Neuronal stem cell (in vitro differentiated cells): Measurements from ENCODE around the gene RBFOX2.
"Not testable (repeated sequence)": the region's sequence is repeated elsewhere in the genome, so short reads cannot be mapped to it uniquely, and the experiment has no call there.

Experiments
- DNase-seq: peaks from one replicate; pipeline ENCODE4 v3.0.0-alpha.2; 2013; ENCODE audit warnings: low spot score
- H2AFZ ChIP-seq: one replicate; pipeline ENCODE4 v1.6.1; 2013; ENCODE audit warnings: mild to moderate bottlenecking, low read length, inconsistent platforms
- H2AK5ac ChIP-seq: 2 replicates; pipeline ENCODE4 v1.6.1; 2013; ENCODE audit warnings: low read depth, mild to moderate bottlenecking, inconsistent platforms, low read length, moderate library complexity, mixed read lengths
- H2BK120ac ChIP-seq: 2 replicates; pipeline ENCODE4 v1.6.1; 2013; ENCODE audit warnings: low read depth, mild to moderate bottlenecking, inconsistent platforms, low read length, moderate library complexity, mixed read lengths
- H2BK12ac ChIP-seq: one replicate; pipeline ENCODE4 v1.6.1; 2013; ENCODE audit warnings: low read length, inconsistent platforms
- H2BK15ac ChIP-seq: 2 replicates; pipeline ENCODE4 v1.6.1; 2013; ENCODE audit warnings: mild to moderate bottlenecking, low read length, inconsistent platforms, mixed read lengths
- H2BK5ac ChIP-seq: one replicate; pipeline ENCODE4 v1.6.1; 2013; ENCODE audit warnings: inconsistent platforms, mild to moderate bottlenecking, low read length, moderate library complexity
- H3K14ac ChIP-seq: one replicate; pipeline ENCODE4 v1.6.1; 2013; ENCODE audit warnings: low read length, inconsistent platforms
- H3K18ac ChIP-seq: 2 replicates; pipeline ENCODE4 v1.6.1; 2013; ENCODE audit warnings: low read length, inconsistent platforms
- H3K23ac ChIP-seq: 2 replicates; pipeline ENCODE4 v1.6.1; 2013; ENCODE audit warnings: low read depth, mild to moderate bottlenecking, mixed read lengths, low read length, inconsistent platforms; ENCODE audit not compliant: poor library complexity
- H3K27ac ChIP-seq: replicated peaks from 3 replicates; pipeline ENCODE4 v1.5.1; 2013; ENCODE audit warnings: low read length, inconsistent platforms
- H3K27me3 ChIP-seq, 3 experiments: 2 replicates each; pipeline ENCODE4 v1.6.1; 2013; ENCODE audit warnings: low read length in 3 of 3, mild to moderate bottlenecking in 2 of 3, inconsistent platforms in 1 of 3, low read depth in 1 of 3, mixed read lengths in 1 of 3, moderate library complexity in 1 of 3; ENCODE audit not compliant: control insufficient read depth in 3 of 3, insufficient read depth in 3 of 3
- H3K36me3 ChIP-seq, 2 donors: replicated peaks in 1 of 2; 2 replicates each; pipeline ENCODE4 v1.6.1; 2013; ENCODE audit warnings: low read length in 2 of 2; ENCODE audit not compliant: control insufficient read depth in 2 of 2, insufficient read depth in 2 of 2
- H3K4ac ChIP-seq: 2 replicates; pipeline ENCODE4 v1.6.1; 2013; ENCODE audit warnings: inconsistent platforms, mild to moderate bottlenecking, low read length, moderate library complexity
- H3K4me1 ChIP-seq, 2 donors: 1 replicate in 1 of 2; 2 replicates in 1 of 2; pipeline ENCODE4 v1.6.1; 2013; ENCODE audit warnings: low read length in 2 of 2, low read depth in 1 of 2; ENCODE audit not compliant: control insufficient read depth in 2 of 2, insufficient read depth in 1 of 2
- H3K4me2 ChIP-seq: one replicate; pipeline ENCODE4 v1.6.1; 2013; ENCODE audit warnings: mild to moderate bottlenecking, low read length, inconsistent platforms; ENCODE audit not compliant: insufficient read depth, poor library complexity, severe bottlenecking
- H3K4me3 ChIP-seq, 2 donors: 2 replicates each; pipeline ENCODE4 v1.5.1; 2013; ENCODE audit warnings: low read length in 2 of 2, mild to moderate bottlenecking in 2 of 2, inconsistent platforms in 1 of 2, moderate library complexity in 1 of 2
- H3K79me1 ChIP-seq: one replicate; pipeline ENCODE4 v1.6.1; 2013; ENCODE audit warnings: low read depth, mild to moderate bottlenecking, inconsistent platforms, low read length, moderate library complexity
- H3K9ac ChIP-seq: one replicate; pipeline ENCODE4 v1.6.1; 2013; ENCODE audit warnings: mild to moderate bottlenecking, low read depth, low read length, inconsistent platforms; ENCODE audit not compliant: poor library complexity
- H3K9me3 ChIP-seq, 2 donors: replicated peaks in 1 of 2; 2 replicates each; pipeline versions ENCODE3 to v1.6.1; 2013; ENCODE audit warnings: low read length in 2 of 2, mild to moderate bottlenecking in 2 of 2, inconsistent platforms in 1 of 2, low read depth in 1 of 2, mixed read lengths in 1 of 2, moderate library complexity in 1 of 2; ENCODE audit not compliant: control insufficient read depth in 2 of 2, insufficient read depth in 1 of 2
- H4K8ac ChIP-seq: one replicate; pipeline ENCODE4 v1.6.1; 2013; ENCODE audit warnings: low read depth, mild to moderate bottlenecking, inconsistent platforms, low read length, moderate library complexity
- H4K91ac ChIP-seq: one replicate; pipeline ENCODE4 v1.6.1; 2013; ENCODE audit warnings: low read length, low read depth, mild to moderate bottlenecking, inconsistent platforms; ENCODE audit not compliant: poor library complexity
- WGBS, 2 donors: extraction: QIAGEN DNeasy Blood & Tissue Kit; methylation state at CpG; one replicate each; pipeline ENCODE4 v1.1.7; 2013; ENCODE audit warnings: missing lambda C conversion rate in 2 of 2, mixed read lengths in 1 of 2; ENCODE audit not compliant: insufficient read length in 2 of 2, insufficient replicate concordance in 1 of 2; ENCODE audit errors: extremely low coverage in 2 of 2; 5-methylcytosine and 5-hydroxymethylcytosine counted together

RBFOX2 gene

DNA sequence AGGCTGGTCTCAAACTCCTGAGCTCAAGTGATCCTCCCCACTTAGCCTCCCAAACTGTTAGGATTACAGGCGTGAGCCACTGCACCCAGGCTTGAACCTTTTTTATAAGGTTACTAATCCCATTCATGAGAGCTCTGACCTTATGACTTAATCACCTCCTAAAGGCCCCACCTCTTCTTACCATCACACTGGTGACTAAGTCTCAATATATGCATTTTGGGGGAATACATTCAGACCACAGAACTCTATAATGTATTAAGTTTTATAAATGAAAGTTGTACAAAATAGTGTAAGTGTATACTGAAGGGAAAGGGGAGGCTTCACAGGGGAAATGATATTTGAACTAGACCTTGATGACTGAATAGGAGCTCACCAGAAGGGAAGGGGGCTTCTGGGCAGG lies 28.4 kb upstream of the RBFOX2 start:
- Histone ChIP-seq H3K14ac (no peak overlapping the region), H3K4me3 (no peak overlapping the region), H2AFZ (no peak overlapping the region), H3K4me2 (no peak overlapping the region), H3K18ac (no peak overlapping the region), H3K9me3 (no peaks in the 10 kb centered on the region), H3K27ac (no peak overlapping the region), H2BK12ac (no peak overlapping the region), H4K91ac (no peak overlapping the region), H2AK5ac (no peak overlapping the region), H2BK15ac (no peak overlapping the region), H2BK5ac (no peak overlapping the region), H2BK120ac (no peak overlapping the region), H3K36me3 (no peaks in the 10 kb centered on the region), H3K23ac (no peak overlapping the region), H3K9ac (no peak overlapping the region), H3K4me1 (peaks cover 3 to 9% of the 10 kb centered on the region in 2 donors), H3K4ac (no peak overlapping the region), H3K27me3 (no peaks in the 10 kb centered on the region), H4K8ac (no peak overlapping the region), H3K79me1 (no peaks in the 10 kb centered on the region)
- DNase-seq = no peak
- no CpG with 5 or more reads among the region's 1 CpG for WGBS, 2 donors

DNA sequence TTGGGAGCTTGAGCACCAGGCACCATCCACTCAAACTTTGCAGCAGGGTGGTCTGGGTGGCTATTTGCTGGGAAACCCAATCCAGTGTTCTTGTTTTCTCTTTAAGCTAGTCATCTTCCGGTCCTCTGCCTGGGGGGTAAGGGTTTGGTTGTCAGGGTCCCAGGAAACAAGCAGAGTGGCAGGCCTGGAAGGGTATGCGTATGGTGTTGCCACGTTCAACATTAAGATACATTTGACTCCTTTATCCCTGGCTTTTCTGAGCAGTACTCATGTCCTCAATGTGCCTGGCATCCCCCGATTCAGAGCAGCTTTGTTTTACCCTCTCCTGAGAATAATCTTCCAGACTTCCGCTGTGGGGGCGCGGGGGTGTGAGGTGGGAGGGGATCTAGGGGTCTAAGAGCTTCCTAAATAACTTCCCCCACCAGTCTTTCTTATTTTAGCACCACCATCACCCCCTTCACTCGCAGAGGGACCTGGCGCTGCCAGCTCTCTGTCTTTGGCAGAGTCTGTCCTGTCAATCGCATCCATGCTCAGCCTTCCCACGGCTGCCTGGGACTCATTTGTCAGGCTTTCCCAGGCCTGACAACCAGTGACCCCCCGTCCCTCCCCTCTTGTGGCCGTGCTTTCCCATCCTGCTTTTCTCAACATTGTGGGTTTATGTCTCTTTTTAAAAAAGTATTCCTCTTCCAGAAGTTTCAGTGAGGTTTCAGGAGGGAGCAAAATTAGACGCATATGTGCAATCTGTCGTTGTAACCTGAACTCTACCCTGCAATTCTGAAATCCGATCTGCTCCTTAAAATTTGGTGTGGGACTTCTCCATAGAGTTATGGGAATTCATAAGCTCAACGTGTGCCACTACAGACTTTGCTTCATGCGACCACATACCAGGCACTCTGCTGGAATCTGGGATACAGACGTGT lies 27.0 kb upstream of the RBFOX2 start:
- H4K91ac ChIP-seq = no peak overlapping the region
- no peak overlapping the region for H4K8ac ChIP-seq
- peak overlapping the region; percentile 60 for H3K9ac ChIP-seq
- H2BK120ac ChIP-seq = no peak overlapping the region
- H3K9me3 ChIP-seq = no peaks in the 10 kb centered on the region
- H3K36me3 ChIP-seq = no peaks in the 10 kb centered on the region
- peaks cover 3 to 9% of the 10 kb centered on the region in 2 donors for H3K4me1 ChIP-seq
- no peak overlapping the region for H2BK15ac ChIP-seq
- H3K27me3 ChIP-seq = no peaks in the 10 kb centered on the region
- no peak overlapping the region for H2BK12ac ChIP-seq
- no peak overlapping the region for H3K23ac ChIP-seq
- no CpG with 5 or more reads among the region's 19 CpGs for WGBS, 2 donors
- no peak overlapping the region for H3K27ac ChIP-seq
- no peak for DNase-seq
- H3K4me2 ChIP-seq = no peak overlapping the region
- peak overlapping the region; percentile 69 for H2AFZ ChIP-seq
- no peak overlapping the region for H2AK5ac ChIP-seq
- H3K4me3 ChIP-seq = no peak overlapping the region
- no peak overlapping the region for H3K4ac ChIP-seq
- H3K14ac ChIP-seq = no peak overlapping the region
- no peaks in the 10 kb centered on the region for H3K79me1 ChIP-seq
- no peak overlapping the region for H2BK5ac ChIP-seq
- H3K18ac ChIP-seq = no peak overlapping the region

DNA sequence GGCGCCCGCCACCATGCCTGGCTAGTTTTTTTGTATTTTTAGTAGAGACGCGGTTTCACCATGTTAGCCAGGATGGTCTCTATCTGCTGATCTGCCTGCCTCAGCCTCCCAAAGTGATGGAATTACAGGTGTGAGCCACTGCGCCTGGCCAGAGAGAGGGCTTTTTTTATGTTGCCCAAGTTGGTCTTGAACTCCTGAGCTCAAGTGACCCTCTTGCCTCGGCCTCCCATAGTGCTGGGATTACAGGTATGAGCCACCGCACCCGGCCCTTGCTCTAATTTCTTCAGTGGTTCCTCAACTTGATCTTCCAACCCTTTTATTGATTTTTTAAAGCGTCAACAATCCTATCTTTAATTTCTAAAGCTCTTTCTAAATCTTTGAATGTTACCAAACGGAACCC lies 25.8 kb upstream of the RBFOX2 start:
- not testable (repeated sequence) for H3K4me3 ChIP-seq, H4K8ac ChIP-seq, H3K79me1 ChIP-seq, H2BK12ac ChIP-seq, H3K4me1 ChIP-seq, H3K23ac ChIP-seq, H3K4me2 ChIP-seq, H3K4ac ChIP-seq, H3K36me3 ChIP-seq, H2BK15ac ChIP-seq, H3K27ac ChIP-seq, H4K91ac ChIP-seq, H3K27me3 ChIP-seq, H2AK5ac ChIP-seq, H3K14ac ChIP-seq, H3K18ac ChIP-seq, H2BK5ac ChIP-seq, DNase-seq, H2BK120ac ChIP-seq, H3K9ac ChIP-seq, H2AFZ ChIP-seq, H3K9me3 ChIP-seq
- no CpG with 5 or more reads among the region's 10 CpGs for WGBS, 2 donors

DNA sequence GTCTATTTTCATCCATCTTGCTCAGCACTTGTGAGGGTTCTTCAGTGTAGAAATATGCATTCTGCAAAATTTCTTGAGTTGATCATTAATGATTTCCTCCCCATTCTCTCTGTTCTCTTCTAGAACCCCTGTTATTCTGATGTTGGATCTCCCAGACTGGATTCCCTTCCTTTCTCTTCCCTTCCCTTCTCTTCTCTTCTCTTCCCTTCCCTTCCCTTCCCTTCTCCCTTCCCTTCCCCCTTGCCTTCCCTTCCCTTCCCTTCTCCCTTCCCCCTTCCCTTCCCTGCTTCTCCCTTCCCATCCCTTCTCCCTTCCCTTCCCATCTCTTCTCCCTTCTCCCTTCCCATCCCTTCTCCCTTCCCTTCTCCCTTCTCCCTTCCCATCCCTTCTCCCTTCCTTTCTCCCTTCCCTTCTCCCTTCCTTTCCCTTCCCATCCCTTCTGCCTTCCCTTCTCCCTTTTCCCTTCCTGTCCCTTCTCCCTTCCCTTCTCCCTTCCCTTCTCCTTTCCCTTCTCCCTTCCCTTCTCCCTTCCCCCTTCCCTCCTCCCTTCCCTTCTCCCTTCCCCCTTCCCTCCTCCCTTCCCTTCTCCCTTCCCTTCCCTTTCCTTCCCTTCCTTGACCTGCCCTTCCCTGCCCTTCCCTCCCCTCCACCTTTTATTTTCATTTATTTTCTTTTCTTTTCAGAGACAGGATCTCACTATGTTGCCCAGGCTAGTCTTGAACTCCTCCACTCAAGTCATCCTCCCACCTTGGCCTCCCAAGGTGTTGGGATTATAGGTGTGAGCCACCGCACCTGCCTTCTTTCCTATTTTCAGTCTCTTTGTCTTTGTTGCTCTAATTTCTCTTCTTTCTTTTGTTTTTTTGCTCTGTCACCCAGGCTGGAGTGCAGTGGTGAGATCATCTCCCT lies 24.9 kb upstream of the RBFOX2 start:
- Histone ChIP-seq H3K9me3 (no peaks in the 10 kb centered on the region), H3K18ac (no peak overlapping the region), H3K79me1 (no peaks in the 10 kb centered on the region), H3K9ac (no peak overlapping the region), H2BK15ac (no peak overlapping the region), H3K36me3 (no peaks in the 10 kb centered on the region), H3K4me2 (no peak overlapping the region), H3K14ac (no peak overlapping the region), H4K8ac (no peak overlapping the region), H3K4ac (no peak overlapping the region), H3K27me3 (no peaks in the 10 kb centered on the region), H2AK5ac (no peak overlapping the region), H2BK12ac (no peak overlapping the region), H3K27ac (no peak overlapping the region), H3K23ac (no peak overlapping the region), H4K91ac (no peak overlapping the region), H2BK120ac (no peak overlapping the region), H3K4me3 (no peak overlapping the region), H2BK5ac (no peak overlapping the region), H2AFZ (no peak overlapping the region), H3K4me1 (peaks cover 3 to 9% of the 10 kb centered on the region in 2 donors)
- no peak for DNase-seq
- no CpG with 5 or more reads among the region's 1 CpG for WGBS, 2 donors
